GM13977 (cell line): ENCODE results near the gene VMP1.

Experiments
- DNase-seq: peaks from one replicate; pipeline ENCODE4 v3.0.0; 2012; ENCODE audit warnings: low spot score
- CTCF ChIP-seq: IDR thresholded peaks from 2 replicates; pipeline ENCODE4 v1.5.1; 2012; ENCODE audit warnings: mild to moderate bottlenecking, control low read depth; ENCODE audit not compliant: insufficient read depth; ENCODE audit errors: extremely low read depth, missing control alignments
- in situ Hi-C: fragments of 300-500 bp; cut with MboI; formaldehyde crosslinking; loops from one replicate; pipeline ENCODE4 v1.12.0; 2022; ENCODE audit warnings: low sequenced_read_pairs, low pct_unique_long_range_greater_than_20kb, mixed read lengths, inconsistent platforms; ENCODE audit not compliant: unreplicated experiment

The VMP1 gene

DNA sequence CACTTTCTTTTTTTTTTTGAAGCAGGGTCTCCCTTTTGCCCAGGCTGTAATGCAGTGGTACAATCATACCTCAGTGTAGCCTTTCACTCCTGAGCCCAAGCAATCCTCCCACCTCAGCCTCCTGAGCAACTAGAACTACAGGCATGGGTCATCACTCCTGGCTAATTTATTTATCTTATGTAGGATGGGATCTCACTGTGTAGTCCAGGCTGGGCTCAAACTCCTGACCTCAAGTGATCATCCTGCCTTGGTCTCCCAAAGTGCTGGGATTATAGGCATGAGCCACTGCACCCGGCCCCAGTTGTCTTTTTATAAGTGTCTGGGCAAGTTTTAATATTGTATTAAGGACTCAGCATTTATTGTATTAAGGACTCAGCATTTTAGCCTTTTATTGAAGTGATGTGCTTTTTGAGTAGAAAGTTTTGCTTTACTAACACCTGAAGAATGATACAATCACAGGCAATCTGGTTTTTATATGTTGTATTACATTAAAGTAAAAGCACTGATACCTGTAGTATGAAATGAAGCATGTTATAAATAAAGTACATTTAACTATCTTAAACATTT lies 22.9 kb downstream of the VMP1 start:
- no peak for DNase-seq
- in situ Hi-C loops = loop anchor here (25.0 kb wide), 1 partner anchor 332 kb away; no protein-coding TSS in a partner anchor

GRCh38 chr17:59733697-59734096 lies 26.2 kb downstream of the VMP1 start:
- no peak for DNase-seq
- in situ Hi-C loops = loop anchor here (25.0 kb wide), 1 partner anchor 329 kb away; no protein-coding TSS in a partner anchor
- TF ChIP-seq CTCF = no peak

More for the DNA sequence above, 22.9 kb downstream of the VMP1 start:
- no peak for TF ChIP-seq CTCF

DNA sequence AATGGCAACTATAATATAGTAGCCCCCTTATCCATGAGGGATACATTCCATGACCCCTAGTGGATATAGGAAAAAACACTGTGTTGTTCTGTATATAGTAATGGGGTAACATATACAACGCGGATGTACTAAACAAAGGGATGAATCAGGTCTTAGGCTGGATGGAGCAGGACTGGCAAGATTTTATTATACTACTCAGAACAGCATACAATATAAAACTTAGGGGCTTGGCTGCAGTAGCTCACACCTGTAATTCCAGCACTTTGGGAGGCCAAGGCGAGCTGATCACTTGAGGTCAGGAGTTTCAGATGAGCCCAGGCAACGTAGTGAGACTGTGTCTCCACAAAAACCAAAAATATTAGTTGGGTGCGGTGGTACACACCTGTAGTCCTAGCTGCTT lies 26.8 kb downstream of the VMP1 start:
- in situ Hi-C loops = loop anchor here (25.0 kb wide), 1 partner anchor 328 kb away; no protein-coding TSS in a partner anchor
- TF ChIP-seq CTCF = no peak
- DNase-seq = no peak

DNA sequence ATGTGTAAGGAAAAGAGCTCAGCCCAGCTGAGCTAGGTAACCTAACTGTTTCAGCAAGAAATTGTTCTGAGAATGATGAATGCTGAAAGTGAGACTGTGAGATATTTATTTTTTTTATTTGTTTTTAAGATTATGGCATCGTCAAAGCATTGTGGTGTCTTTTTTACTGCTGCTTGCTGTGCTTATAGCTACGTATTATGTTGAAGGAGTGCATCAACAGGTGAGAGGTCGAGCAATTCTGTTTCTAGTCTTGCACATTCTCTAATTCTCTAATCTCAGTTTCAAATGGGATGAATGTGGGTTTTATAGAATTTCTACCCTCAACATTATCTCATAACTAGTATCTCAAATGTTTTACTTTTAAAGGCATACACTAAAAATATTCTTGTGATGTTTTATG lies 29.9 kb downstream of the VMP1 start:
- in situ Hi-C loops = loop anchor here (25.0 kb wide), 1 partner anchor 325 kb away; no protein-coding TSS in a partner anchor
- DNase-seq = no peak
- no peak for TF ChIP-seq CTCF

GRCh38 chr17:59743842-59744241 lies 36.4 kb downstream of the VMP1 start:
- no peak for DNase-seq
- in situ Hi-C loops = loop anchor here (10.0 to 25.0 kb wide), 2 partner anchors 121 to 318 kb away; no protein-coding TSS in a partner anchor
- TF ChIP-seq CTCF = no peak

DNA sequence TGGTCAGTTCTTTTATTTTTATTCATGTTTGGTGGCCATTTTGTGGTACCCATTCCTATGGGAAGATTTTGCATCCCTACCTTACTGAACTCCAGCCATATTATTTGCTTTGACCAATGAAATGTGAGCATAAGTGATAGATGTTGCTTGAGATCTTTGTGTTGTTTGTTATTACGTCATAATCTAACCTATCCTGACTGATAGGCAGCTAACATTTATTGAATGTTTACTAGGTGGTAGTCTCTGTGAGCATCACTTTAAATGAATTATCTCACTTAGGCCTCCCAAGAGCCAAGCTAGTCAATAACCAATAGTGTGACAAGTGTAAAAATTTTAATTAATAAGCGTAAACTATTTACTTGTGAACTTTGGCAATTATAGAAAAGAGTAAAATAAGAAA lies 37.6 kb downstream of the VMP1 start:
- in situ Hi-C loops = loop anchor here (10.0 to 25.0 kb wide), 2 partner anchors 120 to 317 kb away; no protein-coding TSS in a partner anchor
- DNase-seq = no peak
- TF ChIP-seq CTCF = no peak
